ENCODE results near the gene HAUS3. TPM values are rescaled to one million over a fixed set of nuclear protein-coding genes. Genes with fewer than 3 reads are reported as not detected.

Gene HAUS3
- total and polyA plus RNA-seq, 5 experiments from 2014 or later: 16.3 to 30.1 (median 22.2) TPM

- Mint-ChIP-seq H3K27me3 (no peaks in the 10 kb centered on the region), H3K36me3 (peaks cover 0 to 5% (median 0%) of the 10 kb centered on the region in 3 donors), H3K9me3 (no peaks in the 10 kb centered on the region), H3K27ac (peak overlapping the region in 8 of 10 donors; percentile 27 to 83 (median 72)), H3K4me3 (peak overlapping the region in 9 of 10 donors; percentile 28 to 85 (median 58)), H3K4me1 (peaks cover 0 to 22% (median 6%) of the 10 kb centered on the region in 4 donors)
- POLR2A ChIA-PET: interaction anchor here (0.6 to 2.1 kb wide), 3 partner anchors 18 to 34 kb away, joined by 5 to 12 read pairs (median 8); partner anchors contain the start of genes HAUS3 and POLN
- no peak for ATAC-seq
- peak in 2 of 10 donors; percentile 16 to 56 for DNase-seq
Measured at GRCh38 chr4:2259541-2260343, 17.8 kb upstream of the HAUS3 start.

- ATAC-seq (no peak), DNase-seq (peak in 1 of 10 donors; percentile 55)
- POLR2A ChIA-PET: interaction anchor here (2.0 to 2.1 kb wide), 2 partner anchors 17 to 32 kb away, joined by 8 to 12 read pairs; partner anchors contain the start of genes HAUS3 and POLN
- Mint-ChIP-seq H3K4me1 (peaks cover 0 to 26% (median 11%) of the 10 kb centered on the region in 4 donors), H3K36me3 (peaks cover 0 to 12% (median 0%) of the 10 kb centered on the region in 3 donors), H3K27me3 (no peaks in the 10 kb centered on the region), H3K9me3 (no peaks in the 10 kb centered on the region), H3K4me3 (peak overlapping the region in 1 of 10 donors; percentile 82), H3K27ac (no peak overlapping the region)
Measured at GRCh38 chr4:2259036-2259540, 17.2 kb upstream of the HAUS3 start.

- H3K9me3 Mint-ChIP-seq: no peaks in the 10 kb centered on the region
- peaks cover 0 to 15% (median 0%) of the 10 kb centered on the region in 3 donors for H3K36me3 Mint-ChIP-seq
- peak overlapping the region in 2 of 10 donors; percentile 24 to 73 for H3K27ac Mint-ChIP-seq
- ATAC-seq (no peak), DNase-seq (peak in 4 of 10 donors; percentile 0 to 61 (median 8))
- H3K4me3 Mint-ChIP-seq: no peak overlapping the region
- H3K27me3 Mint-ChIP-seq: no peaks in the 10 kb centered on the region
- peaks cover 0 to 23% (median 9%) of the 10 kb centered on the region in 4 donors for H3K4me1 Mint-ChIP-seq
- POLR2A ChIA-PET: interaction anchor here (0.6 to 1.6 kb wide), 2 partner anchors 32 to 283 kb away, joined by 3 to 4 read pairs; no protein-coding TSS in a partner anchor
Measured at GRCh38 chr4:2258091-2259035, 16.4 kb upstream of the HAUS3 start.

- Mint-ChIP-seq H3K9me3 (no peaks in the 10 kb centered on the region), H3K27ac (peak overlapping the region in 4 of 10 donors; percentile 14 to 73 (median 41)), H3K4me1 (peaks cover 0 to 20% (median 8%) of the 10 kb centered on the region in 4 donors), H3K27me3 (no peaks in the 10 kb centered on the region), H3K36me3 (peaks cover 0 to 20% (median 0%) of the 10 kb centered on the region in 3 donors), H3K4me3 (no peak overlapping the region)
- POLR2A ChIA-PET: interaction anchor here (0.6 to 1.6 kb wide), 2 partner anchors 33 to 284 kb away, joined by 3 to 4 read pairs; no protein-coding TSS in a partner anchor
- ATAC-seq (no peak), DNase-seq (peak in 3 of 10 donors; percentile 0 to 15 (median 1))
Measured at GRCh38 chr4:2257361-2258081, 15.6 kb upstream of the HAUS3 start.

- POLR2A ChIA-PET: interaction anchor here (1.6 kb wide), 1 partner anchor 34 kb away, joined by 4 read pairs; no protein-coding TSS in a partner anchor
Measured at GRCh38 chr4:2256781-2257191, 14.9 kb upstream of the HAUS3 start.

GRCh38 chr4:2256156-2256731 is 14.3 kb upstream of the HAUS3 start:
- Mint-ChIP-seq H3K4me1 (peaks cover 0 to 20% (median 9%) of the 10 kb centered on the region in 4 donors), H3K9me3 (no peaks in the 10 kb centered on the region), H3K36me3 (peaks cover 0 to 20% (median 0%) of the 10 kb centered on the region in 3 donors), H3K27me3 (no peaks in the 10 kb centered on the region), H3K4me3 (no peak overlapping the region), H3K27ac (peak overlapping the region in 1 of 10 donors; percentile 13)
- peak in 4 of 10 donors; percentile 0 to 54 (median 7) for DNase-seq
- ATAC-seq: no peak
- POLR2A ChIA-PET: no interaction called here

More at GRCh38 chr4:2256781-2257191, 14.9 kb upstream of the HAUS3 start:
- Mint-ChIP-seq H3K4me3 (no peak overlapping the region), H3K4me1 (peaks cover 0 to 20% (median 9%) of the 10 kb centered on the region in 4 donors), H3K36me3 (peaks cover 0 to 20% (median 0%) of the 10 kb centered on the region in 3 donors), H3K27ac (peak overlapping the region in 6 of 10 donors; percentile 2 to 78 (median 27)), H3K27me3 (no peaks in the 10 kb centered on the region), H3K9me3 (no peaks in the 10 kb centered on the region)
- ATAC-seq: no peak
- peak in 3 of 10 donors; percentile 0 to 14 (median 0) for DNase-seq

- H3K9me3 Mint-ChIP-seq: no peaks in the 10 kb centered on the region
- POLR2A ChIA-PET: no interaction called here
- no peaks in the 10 kb centered on the region for H3K27me3 Mint-ChIP-seq
- DNase-seq (peak in 2 of 10 donors; percentile 0 to 16), ATAC-seq (no peak)
- no peak overlapping the region for H3K4me3 Mint-ChIP-seq
- no peak overlapping the region for H3K27ac Mint-ChIP-seq
- peaks cover 0 to 20% (median 0%) of the 10 kb centered on the region in 3 donors for H3K36me3 Mint-ChIP-seq
- peaks cover 0 to 20% (median 9%) of the 10 kb centered on the region in 4 donors for H3K4me1 Mint-ChIP-seq
Measured at GRCh38 chr4:2255501-2256155, 13.7 kb upstream of the HAUS3 start.

GRCh38 chr4:2254665-2255500 is 13.0 kb upstream of the HAUS3 start:
- DNase-seq: peak in 2 of 10 donors; percentile 0 to 12
- Mint-ChIP-seq H3K4me1 (peaks cover 0 to 16% (median 7%) of the 10 kb centered on the region in 4 donors), H3K36me3 (peaks cover 0 to 24% (median 0%) of the 10 kb centered on the region in 3 donors), H3K27me3 (no peaks in the 10 kb centered on the region), H3K4me3 (peak overlapping the region in 1 of 10 donors; percentile 48), H3K9me3 (no peaks in the 10 kb centered on the region), H3K27ac (peak overlapping the region in 4 of 10 donors; percentile 16 to 82 (median 22))
- POLR2A ChIA-PET: no interaction called here
- no peak for ATAC-seq

- Mint-ChIP-seq H3K9me3 (no peaks in the 10 kb centered on the region), H3K27ac (peak overlapping the region in 1 of 10 donors; percentile 55), H3K4me1 (peaks cover 0 to 12% (median 7%) of the 10 kb centered on the region in 4 donors), H3K4me3 (no peak overlapping the region), H3K36me3 (peaks cover 0 to 24% (median 0%) of the 10 kb centered on the region in 3 donors), H3K27me3 (no peaks in the 10 kb centered on the region)
- POLR2A ChIA-PET: interaction anchor here (1.5 kb wide), 1 partner anchor 9 kb away, joined by 4 read pairs; the partner anchor contains the start of gene MXD4
- DNase-seq: peak in 3 of 10 donors; percentile 0 to 54 (median 15)
- ATAC-seq: no peak
Measured at GRCh38 chr4:2253160-2254084, 11.5 kb upstream of the HAUS3 start.
